Kidney epithelial cell (primary cell): Measurements from ENCODE around the gene AIG1. TPM values are rescaled to one million over a fixed set of nuclear protein-coding genes. Genes with fewer than 3 reads are reported as not detected.
A peak's percentile ranks its signal among the peaks of the same experiment; 100 is the strongest.

Source experiments
- DNase-seq: peaks from one replicate; pipeline ENCODE4 v3.0.0-alpha.2; 2010; ENCODE audit warnings: low read depth
- H3K27me3 ChIP-seq: 2 replicates; pipeline ENCODE4 v1.6.0; 2011; ENCODE audit warnings: low read length; ENCODE audit not compliant: control insufficient read depth, insufficient read depth
- H3K36me3 ChIP-seq: 2 replicates; pipeline ENCODE4 v1.5.1; 2011; ENCODE audit warnings: low read length; ENCODE audit not compliant: control insufficient read depth, insufficient read depth
- H3K4me3 ChIP-seq: 2 replicates; pipeline ENCODE4 v1.5.1; 2011; ENCODE audit warnings: low read depth, mild to moderate bottlenecking, control low read depth, low read length
- total RNA-seq: library from RNA; depleted of rRNA; stranded (reverse); fragments of >200 nt; gene quantifications from 2 replicates; pipeline ENCODE4 v1.2.3, GENCODE V29; 2015
- TF ChIP-seq, protein P1 (sequence below): IDR thresholded peaks from 2 replicates; pipeline ENCODE4 v1.5.1; 2011; ENCODE audit warnings: mild to moderate bottlenecking, moderate library complexity, low read length, control low read depth, inconsistent platforms; ENCODE audit not compliant: insufficient read depth, poor library complexity, severe bottlenecking

AIG1 gene
- total RNA-seq, 1 donor from 2014 or later = 62.5 TPM

DNA sequence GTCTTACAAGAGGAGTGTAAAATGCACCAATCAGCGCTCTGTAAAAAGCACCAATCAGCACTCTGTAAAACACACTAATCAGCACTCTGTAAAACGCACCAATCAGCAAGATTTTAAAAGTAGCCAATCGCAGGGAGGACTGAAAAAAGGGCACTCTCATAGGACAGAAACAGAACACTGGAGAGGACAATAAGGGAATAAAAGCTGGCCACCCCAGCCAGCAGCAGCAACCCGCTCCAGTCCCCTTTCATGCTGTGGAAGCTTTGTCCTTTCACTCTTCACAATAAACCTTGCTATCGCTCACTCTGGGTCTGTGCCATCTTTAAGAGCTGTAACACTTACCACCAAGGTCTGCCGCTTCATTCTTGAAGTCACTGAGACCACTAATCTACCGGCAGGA, 1.7 kb upstream of the AIG1 start:
- Histone ChIP-seq H3K36me3 (no peaks in the 10 kb centered on the region), H3K4me3 (no peak overlapping the region), H3K27me3 (no peaks in the 10 kb centered on the region)
- DNase-seq = no peak
- TF ChIP-seq, protein P1, sequence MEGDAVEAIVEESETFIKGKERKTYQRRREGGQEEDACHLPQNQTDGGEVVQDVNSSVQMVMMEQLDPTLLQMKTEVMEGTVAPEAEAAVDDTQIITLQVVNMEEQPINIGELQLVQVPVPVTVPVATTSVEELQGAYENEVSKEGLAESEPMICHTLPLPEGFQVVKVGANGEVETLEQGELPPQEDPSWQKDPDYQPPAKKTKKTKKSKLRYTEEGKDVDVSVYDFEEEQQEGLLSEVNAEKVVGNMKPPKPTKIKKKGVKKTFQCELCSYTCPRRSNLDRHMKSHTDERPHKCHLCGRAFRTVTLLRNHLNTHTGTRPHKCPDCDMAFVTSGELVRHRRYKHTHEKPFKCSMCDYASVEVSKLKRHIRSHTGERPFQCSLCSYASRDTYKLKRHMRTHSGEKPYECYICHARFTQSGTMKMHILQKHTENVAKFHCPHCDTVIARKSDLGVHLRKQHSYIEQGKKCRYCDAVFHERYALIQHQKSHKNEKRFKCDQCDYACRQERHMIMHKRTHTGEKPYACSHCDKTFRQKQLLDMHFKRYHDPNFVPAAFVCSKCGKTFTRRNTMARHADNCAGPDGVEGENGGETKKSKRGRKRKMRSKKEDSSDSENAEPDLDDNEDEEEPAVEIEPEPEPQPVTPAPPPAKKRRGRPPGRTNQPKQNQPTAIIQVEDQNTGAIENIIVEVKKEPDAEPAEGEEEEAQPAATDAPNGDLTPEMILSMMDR = no peak

DNA sequence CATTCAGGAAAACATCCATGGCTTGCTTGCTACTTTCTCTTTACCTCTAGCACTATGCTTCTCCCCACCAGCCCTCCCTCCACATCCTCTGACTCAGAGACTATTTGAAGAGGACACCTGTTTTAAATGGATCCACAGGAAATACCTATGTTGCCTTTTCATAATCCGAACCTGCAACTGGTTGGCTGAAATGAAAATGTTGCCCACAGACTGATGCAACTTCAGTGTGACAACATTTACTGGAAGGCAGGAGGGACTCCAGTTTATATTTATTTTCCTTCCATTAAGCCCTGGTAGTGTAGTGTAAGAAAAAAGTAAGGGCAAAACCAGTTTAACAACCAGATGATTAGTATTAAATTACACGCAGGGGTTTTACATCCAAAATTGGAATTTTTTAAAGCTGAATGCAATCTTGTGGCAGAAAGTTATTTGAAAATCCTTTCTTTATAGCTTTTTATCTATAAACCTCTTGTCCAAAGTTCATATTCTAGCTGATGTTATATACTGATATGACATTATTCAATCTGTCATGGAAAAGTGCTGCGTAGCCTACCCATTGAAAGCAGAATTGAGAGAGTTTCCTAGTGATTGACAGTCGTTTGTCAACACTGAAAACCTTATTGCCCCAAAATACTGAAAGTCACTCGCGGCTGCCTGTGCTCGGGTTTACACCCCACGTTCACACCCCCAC, 881 bp upstream of the AIG1 start:
- TF ChIP-seq, protein P1 = no peak
- Histone ChIP-seq H3K27me3 (no peaks in the 10 kb centered on the region), H3K36me3 (no peaks in the 10 kb centered on the region), H3K4me3 (peak overlapping the region; percentile 92)
- DNase-seq = peak; percentile 90

DNA sequence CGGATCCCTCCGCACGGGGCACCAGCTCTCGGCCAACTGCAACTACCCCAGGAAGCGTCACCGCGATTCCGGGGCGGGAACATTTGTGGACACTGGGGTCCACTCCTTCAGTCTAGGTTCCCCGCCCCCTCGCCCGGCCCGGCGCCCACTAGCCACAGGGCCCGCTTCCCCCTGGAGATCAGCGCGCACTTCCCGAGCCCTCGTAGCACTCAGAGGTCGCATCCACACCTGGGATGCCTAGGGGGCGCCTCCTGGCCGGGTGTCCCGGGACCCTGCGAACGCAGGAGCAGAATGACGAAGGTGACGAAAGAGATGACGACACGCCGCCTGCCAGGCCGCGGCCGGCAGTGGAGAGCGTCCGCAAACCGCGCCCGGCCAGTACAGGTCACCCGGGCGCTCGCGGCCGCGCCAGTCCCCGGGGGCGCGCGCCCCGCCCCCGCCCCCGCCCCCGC, 309 bp upstream of the AIG1 start:
- peak; percentile 37 for DNase-seq
- TF ChIP-seq, protein P1 = peak; percentile 32
- H3K36me3 ChIP-seq = no peaks in the 10 kb centered on the region
- H3K27me3 ChIP-seq = no peaks in the 10 kb centered on the region
- peak overlapping the region; percentile 92 for H3K4me3 ChIP-seq

DNA sequence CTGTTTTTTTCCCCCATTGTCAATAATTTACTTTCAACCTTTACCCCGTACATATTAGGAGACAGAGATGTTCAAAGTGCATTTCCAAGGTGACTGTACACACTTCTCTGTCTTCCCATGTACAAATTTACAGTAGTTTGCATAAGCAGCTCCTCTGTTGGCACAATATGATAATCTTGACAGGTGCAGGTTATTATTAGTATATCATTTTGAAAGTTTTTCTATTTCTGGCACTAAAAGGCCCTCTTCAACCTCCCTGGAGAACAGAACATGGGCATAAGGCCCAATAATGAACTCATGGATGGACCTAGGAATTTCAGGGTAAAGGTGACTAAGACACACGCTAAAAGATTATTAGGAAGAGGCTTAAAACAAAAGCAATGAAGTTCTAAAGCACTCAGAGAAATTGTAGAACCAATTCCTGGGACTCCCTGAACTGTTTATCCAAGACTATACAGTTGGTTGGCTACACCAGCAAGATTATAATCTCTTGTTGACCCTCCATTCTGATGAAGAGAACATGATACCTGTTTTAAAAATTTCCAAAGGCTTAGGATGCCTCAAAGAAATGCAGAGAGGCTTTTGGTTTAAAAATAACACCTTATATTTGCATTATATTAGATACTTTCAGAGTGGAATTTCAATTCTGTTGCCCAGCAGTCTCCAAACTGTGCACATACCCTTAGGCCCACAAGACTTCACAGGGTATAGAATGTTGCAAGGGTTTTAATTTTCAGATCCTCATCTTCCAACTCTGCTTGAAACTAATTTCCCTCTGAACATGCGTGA, 1.1 kb downstream of the AIG1 start:
- H3K36me3 ChIP-seq = no peaks in the 10 kb centered on the region
- TF ChIP-seq, protein P1 = no peak
- H3K4me3 ChIP-seq = peak overlapping the region; percentile 92
- no peak for DNase-seq
- H3K27me3 ChIP-seq = no peaks in the 10 kb centered on the region

DNA sequence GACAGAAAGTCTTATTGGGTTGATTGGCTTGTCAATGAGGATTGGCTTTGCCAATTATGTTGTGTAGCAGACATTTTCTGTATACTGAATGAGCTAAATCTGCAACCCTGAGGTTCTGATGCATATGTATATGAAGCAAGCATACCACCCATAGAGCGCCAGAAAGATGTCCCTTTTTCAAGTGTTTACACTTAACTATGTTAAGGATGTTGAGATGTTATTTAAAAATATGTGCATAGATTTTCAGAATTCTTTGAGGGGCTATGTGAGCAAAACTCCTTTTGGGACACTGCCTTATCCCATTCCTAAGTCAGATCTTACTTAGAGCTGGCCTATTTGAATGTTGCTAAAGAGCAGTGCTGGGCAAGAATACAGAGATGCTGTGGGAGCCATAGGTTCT, 1.9 kb downstream of the AIG1 start:
- DNase-seq = no peak
- TF ChIP-seq, protein P1 = no peak
- no peaks in the 10 kb centered on the region for H3K36me3 ChIP-seq
- H3K27me3 ChIP-seq = no peaks in the 10 kb centered on the region
- H3K4me3 ChIP-seq = no peak overlapping the region
